Duodenal mucosa (tissue), 2 donors: ENCODE measurements around the gene INF2.

Experiments used
- H3K27ac ChIP-seq: one replicate; pipeline ENCODE4 v1.7.0; 2013; ENCODE audit warnings: low read depth, low read length
- H3K27me3 ChIP-seq, 2 donors: one replicate each; pipeline ENCODE4 v1.7.0; 2013; ENCODE audit warnings: low read length in 2 of 2, control low read depth in 1 of 2; ENCODE audit not compliant: insufficient read depth in 2 of 2, control insufficient read depth in 1 of 2
- H3K36me3 ChIP-seq, 2 donors: one replicate each; pipeline ENCODE4 v1.7.0; 2013; ENCODE audit warnings: low read length in 2 of 2, control low read depth in 1 of 2; ENCODE audit not compliant: insufficient read depth in 2 of 2, control insufficient read depth in 1 of 2
- H3K4me1 ChIP-seq, 2 donors: one replicate each; pipeline ENCODE4 v1.7.0; 2013; ENCODE audit warnings: low read length in 2 of 2, control low read depth in 1 of 2; ENCODE audit not compliant: insufficient read depth in 2 of 2, control insufficient read depth in 1 of 2
- H3K4me3 ChIP-seq, 2 donors: one replicate each; pipeline ENCODE4 v1.7.0; 2013; ENCODE audit warnings: low read length in 2 of 2, low read depth in 1 of 2
- H3K9ac ChIP-seq, 2 donors: one replicate each; pipeline ENCODE4 v1.7.0; 2013; ENCODE audit warnings: low read length in 2 of 2, low read depth in 1 of 2
- H3K9me3 ChIP-seq, 2 donors: one replicate each; pipeline ENCODE4 v1.7.0; 2013; ENCODE audit warnings: low read length in 2 of 2, control low read depth in 1 of 2; ENCODE audit not compliant: control insufficient read depth in 1 of 2

Gene INF2

DNA sequence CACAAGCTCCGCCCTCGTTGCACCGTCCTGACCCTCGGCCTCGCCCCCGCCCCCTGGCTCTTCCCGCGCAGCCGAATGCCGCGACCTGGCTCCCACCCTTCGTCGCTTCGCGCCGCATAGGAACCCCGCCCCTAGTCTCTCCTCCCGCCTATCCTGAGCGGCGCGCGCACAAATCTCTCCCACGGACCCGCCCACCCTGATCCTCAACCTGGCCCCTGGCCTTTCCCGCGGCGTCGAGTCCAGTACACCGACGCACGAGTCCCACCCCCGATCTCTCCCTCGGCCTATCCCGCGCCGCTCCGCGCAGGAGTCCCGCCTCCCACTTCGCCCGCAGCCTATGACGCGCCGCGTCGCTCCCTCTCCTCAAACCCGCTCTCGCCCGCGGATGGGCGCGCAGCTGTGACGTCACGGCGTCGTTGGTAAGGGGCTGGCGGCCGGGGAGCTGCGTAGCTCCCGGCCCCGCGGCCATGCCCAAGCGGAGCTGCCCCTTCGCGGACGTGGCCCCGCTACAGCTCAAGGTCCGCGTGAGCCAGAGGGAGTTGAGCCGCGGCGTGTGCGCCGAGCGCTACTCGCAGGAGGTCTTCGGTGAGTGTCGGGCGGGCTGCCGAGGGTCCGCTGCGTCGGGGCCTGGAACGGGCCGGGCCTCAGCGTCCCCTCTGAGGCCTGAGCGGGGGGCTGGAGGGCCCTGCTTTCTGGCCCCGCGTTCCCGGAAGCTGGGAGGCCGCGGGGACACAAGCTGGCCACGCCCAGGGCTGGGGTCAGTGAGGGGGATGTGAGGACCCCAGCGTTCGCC lies 63.5 kb downstream of the INF2 start, which contains the start of gene SIVA1:
Gene SIVA1, plus strand, starts transcription at position 413 of the 793 bp plus-strand sequence. Its CDS starts 55 bp downstream, at position 468.
- peak within 1 kb of the TSS; percentile 92 to 94 for H3K4me3 ChIP-seq
- H3K27me3 ChIP-seq = no peaks in the 10 kb centered on the region
- H3K9ac ChIP-seq = peak within 1 kb of the TSS; percentile 82 to 95
- H3K4me1 ChIP-seq = peaks cover 55 to 60% of the 10 kb centered on the region in 2 donors
- H3K27ac ChIP-seq = peak within 1 kb of the TSS; percentile 73
- H3K36me3 ChIP-seq = peaks cover 15 to 27% of the 10 kb centered on the region in 2 donors
- no peaks in the 10 kb centered on the region for H3K9me3 ChIP-seq

DNA sequence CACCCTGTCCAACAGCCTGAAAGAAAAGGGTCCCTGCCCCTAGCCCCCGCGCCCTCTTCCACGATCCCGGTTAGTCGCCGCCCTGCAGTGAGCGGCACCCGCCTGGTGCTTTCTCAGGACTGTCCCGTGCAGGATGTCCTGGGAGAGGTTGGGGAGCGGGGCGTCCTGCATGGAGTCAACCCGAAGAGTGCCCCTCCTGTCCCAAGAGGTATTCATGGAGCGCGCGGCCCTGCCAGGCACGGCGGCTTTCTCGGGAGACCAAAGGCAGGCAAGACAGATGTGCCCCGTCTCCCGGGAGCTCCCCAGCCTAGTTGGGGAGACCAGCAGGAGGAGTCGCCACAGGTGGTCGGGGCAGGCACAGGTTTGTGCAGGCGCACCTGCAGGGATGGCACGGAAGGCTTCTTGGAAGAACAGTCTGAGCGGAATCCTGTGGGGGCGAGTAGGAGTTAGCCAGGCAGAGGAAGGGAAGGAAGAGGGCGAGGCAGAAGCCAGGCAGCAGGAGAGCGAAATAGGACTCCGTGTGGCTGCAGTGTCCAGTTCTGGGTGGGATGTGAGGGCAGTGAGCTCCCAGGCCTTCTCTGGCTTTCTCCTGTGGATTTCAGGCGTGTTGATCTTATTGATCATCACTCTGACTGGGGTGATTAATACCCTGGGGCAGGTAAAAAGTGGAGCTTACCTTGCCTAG lies 64.3 kb downstream of the INF2 start:
- Histone ChIP-seq H3K27me3 (no peaks in the 10 kb centered on the region), H3K4me1 (peaks cover 51 to 56% of the 10 kb centered on the region in 2 donors), H3K9ac (peak overlapping the region; percentile 82 to 95), H3K9me3 (no peaks in the 10 kb centered on the region), H3K27ac (peak overlapping the region; percentile 46), H3K4me3 (peak overlapping the region; percentile 92 to 94), H3K36me3 (peaks cover 17 to 33% of the 10 kb centered on the region in 2 donors)

DNA sequence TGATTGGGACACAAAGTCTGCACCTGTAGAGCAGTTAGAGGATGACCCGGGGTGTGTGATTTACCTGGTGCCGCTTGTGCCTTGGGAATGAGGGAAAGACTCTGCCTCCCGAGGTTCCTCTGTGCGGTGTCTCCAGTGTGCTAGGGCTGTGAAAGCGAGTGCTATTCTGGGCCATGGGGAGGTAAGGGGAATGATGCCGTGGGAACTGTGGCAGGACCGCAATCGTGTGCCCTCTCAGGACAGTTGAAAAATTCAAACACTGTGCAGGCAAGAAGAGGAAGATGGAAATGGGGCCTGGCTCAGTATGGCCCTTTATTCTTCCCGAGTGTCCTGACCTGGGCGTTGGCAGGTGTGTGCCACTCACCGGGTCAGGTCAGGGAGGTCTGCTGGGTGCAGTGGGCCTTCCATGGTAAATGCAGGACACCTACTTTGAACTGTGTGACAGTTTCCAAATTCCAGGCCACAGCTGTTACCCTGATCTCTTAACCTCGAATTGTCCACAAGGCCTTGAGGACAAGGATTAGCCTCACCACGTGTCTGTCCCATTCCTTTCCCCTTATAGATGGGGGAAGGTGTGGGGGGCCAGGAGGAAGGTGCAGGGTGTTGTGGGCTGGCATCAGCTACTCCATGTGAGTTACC lies 64.9 kb downstream of the INF2 start:
- Histone ChIP-seq H3K36me3 (peaks cover 20 to 39% of the 10 kb centered on the region in 2 donors), H3K9ac (peak overlapping the region; percentile 82 to 95), H3K27ac (no peak overlapping the region), H3K4me3 (peak overlapping the region; percentile 92 to 94), H3K27me3 (no peaks in the 10 kb centered on the region), H3K4me1 (peaks cover 44 to 50% of the 10 kb centered on the region in 2 donors), H3K9me3 (no peaks in the 10 kb centered on the region)

DNA sequence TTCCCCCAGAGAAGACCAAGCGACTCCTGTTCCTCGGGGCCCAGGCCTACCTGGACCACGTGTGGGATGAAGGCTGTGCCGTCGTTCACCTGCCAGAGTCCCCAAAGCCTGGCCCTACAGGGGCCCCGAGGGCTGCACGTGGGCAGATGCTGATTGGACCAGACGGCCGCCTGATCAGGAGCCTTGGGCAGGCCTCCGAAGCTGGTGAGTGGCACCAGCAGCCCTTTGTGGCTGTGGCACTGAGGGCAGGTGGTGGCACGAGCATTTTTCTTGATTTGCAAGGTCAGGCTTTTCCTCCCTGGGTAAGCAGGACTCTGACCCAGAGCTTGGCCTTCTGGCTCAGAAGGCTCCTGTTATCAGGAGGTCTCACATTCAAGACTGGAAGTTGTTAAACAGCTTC lies 66.2 kb downstream of the INF2 start:
- H3K4me3 ChIP-seq = peak overlapping the region in 1 of 2 donors; percentile 7
- peaks cover 31 to 37% of the 10 kb centered on the region in 2 donors for H3K4me1 ChIP-seq
- H3K9me3 ChIP-seq = no peaks in the 10 kb centered on the region
- peaks cover 20 to 52% of the 10 kb centered on the region in 2 donors for H3K36me3 ChIP-seq
- H3K9ac ChIP-seq = no peak overlapping the region
- H3K27me3 ChIP-seq = no peaks in the 10 kb centered on the region
- H3K27ac ChIP-seq = no peak overlapping the region

DNA sequence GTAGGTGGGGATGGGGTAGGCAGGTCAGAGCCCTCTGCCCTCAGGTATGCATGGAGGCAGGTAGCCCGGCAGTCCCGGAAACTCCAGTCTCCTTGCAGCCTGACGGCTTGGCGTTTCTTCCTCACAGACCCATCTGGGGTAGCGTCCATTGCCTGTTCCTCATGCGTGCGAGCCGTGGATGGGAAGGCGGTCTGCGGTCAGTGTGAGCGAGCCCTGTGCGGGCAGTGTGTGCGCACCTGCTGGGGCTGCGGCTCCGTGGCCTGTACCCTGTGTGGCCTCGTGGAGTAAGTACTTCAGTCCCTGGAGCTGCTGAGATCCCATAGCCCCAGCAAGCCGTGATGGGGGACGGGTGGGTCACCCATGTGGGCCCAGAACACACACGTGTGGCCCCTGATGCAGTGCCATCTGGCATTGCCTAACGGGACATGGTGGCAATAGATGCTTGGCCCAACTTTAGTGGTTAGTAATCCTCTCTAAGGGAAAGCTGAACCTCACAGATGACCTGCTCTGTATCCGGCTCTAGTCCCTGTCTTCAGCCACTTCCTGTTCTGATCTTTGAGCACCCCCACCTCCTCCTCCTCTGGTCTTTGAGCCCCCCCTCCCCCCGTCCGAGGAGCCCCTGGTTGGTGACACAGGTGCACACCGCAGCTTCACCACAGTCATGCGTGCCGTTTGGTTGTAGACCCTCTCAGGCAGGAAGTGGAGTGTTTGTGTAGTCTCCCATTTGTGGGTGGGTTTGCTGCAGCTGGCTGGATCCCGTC lies 67.2 kb downstream of the INF2 start:
- Histone ChIP-seq H3K4me1 (peaks cover 30 to 37% of the 10 kb centered on the region in 2 donors), H3K27ac (no peak overlapping the region), H3K4me3 (no peak overlapping the region), H3K9ac (no peak overlapping the region), H3K9me3 (no peaks in the 10 kb centered on the region), H3K36me3 (peaks cover 22 to 62% of the 10 kb centered on the region in 2 donors), H3K27me3 (no peaks in the 10 kb centered on the region)

DNA sequence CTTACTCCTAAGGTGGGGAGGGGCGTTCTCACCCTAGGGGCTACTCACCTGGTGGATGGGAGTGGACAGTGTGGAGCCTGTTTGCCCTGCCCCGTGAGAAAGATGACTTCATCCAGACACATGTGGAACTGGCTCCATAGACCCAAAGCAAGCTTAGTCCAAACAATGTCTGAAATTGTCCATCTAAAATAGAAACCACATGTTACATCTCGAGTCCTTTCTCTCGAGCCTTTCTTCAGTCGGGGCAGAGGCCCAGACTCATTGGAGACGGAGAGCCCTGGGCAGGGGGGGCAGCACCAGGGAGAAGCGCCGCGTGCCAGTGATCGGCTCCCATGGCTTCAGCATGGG lies 67.8 kb downstream of the INF2 start:
- Histone ChIP-seq H3K27ac (no peak overlapping the region), H3K36me3 (peaks cover 22 to 62% of the 10 kb centered on the region in 2 donors), H3K4me1 (peaks cover 27 to 32% of the 10 kb centered on the region in 2 donors), H3K4me3 (no peak overlapping the region), H3K9ac (no peak overlapping the region), H3K9me3 (no peaks in the 10 kb centered on the region), H3K27me3 (no peaks in the 10 kb centered on the region)

DNA sequence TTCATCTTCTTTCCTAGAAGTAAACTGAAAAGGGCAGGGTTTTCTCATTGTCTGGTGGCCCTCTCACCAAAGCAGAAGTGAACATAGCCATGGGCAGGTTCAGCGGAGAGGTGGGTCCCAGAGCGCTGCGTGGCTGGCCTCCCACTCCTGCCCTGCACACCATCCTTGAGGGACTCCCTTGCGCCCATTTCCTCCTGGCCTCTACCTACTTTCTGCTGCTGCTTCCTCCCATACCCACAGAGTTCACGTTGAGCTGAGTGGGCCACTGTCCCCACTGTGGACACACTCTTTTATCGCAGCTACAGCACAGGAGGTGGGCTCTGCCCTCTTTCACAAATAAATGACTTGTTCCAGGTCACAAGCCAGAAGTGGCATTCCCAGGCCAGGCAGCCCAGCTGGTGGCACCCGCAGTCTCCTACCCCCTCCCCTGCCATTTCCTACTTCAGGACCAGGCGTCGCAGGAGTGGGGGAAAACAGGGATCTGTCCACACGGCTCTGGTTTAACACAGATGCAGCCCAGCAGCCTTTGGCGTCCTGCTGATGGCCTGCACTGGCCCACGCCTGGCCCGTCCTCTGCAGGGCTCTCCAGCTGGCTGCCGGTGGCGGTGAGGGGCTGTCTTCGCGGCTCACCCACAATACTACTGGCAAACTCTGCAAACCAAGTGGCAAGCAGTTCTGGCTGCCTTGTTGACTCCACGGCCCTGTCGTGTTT lies 68.4 kb downstream of the INF2 start:
- H3K36me3 ChIP-seq = peaks cover 22 to 62% of the 10 kb centered on the region in 2 donors
- H3K4me1 ChIP-seq = peaks cover 25 to 32% of the 10 kb centered on the region in 2 donors
- H3K4me3 ChIP-seq = no peak overlapping the region
- H3K27ac ChIP-seq = no peak overlapping the region
- H3K27me3 ChIP-seq = no peaks in the 10 kb centered on the region
- no peak overlapping the region for H3K9ac ChIP-seq
- no peaks in the 10 kb centered on the region for H3K9me3 ChIP-seq

DNA sequence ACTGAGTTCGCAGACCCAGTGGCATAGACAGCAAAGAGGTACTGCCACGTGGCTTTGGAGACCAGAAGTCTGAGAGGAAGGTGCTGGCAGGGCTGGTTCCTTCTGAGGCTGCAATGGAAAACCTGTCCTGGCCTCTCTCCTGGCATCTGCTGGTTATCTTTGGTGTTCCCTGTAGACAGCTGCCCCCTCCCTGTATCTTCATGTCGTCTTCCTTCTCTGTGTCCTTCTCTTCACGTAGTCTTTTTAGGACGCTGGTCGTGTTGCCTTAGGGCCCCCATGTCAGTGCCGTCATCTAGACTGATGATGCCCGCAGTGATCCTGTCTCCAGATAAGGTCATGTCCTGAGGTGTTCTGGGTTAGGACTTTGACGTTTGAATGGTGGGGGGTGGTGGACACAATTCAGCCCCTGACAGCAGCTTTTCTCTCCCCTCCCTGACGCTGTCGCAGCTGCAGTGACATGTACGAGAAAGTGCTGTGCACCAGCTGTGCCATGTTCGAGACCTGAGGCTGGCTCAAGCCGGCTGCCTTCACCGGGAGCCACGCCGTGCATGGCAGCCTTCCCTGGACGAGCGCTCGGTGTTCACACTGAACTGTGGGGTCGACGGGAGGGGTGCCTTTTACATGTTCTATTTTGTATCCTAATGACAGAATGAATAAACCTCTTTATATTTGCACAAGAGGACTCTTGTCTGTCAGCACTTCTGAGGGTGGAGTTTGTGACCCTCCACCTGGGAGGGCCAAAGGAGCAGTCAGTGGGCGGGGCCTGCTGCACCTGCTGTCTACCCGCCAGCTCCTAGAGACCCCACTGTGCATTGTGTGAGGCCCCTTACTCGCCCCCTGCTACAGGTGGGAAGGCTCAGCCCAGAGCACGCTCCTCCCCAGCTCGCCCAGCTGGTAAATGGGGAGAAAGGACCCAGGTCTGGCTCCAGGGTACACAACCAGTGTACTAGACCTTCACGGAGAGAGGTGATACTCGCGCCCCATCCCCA lies 69.9 kb downstream of the INF2 start:
- Histone ChIP-seq H3K9ac (no peak overlapping the region), H3K9me3 (no peaks in the 10 kb centered on the region), H3K27ac (no peak overlapping the region), H3K4me3 (no peak overlapping the region), H3K36me3 (peaks cover 22 to 62% of the 10 kb centered on the region in 2 donors), H3K4me1 (peaks cover 19 to 23% of the 10 kb centered on the region in 2 donors), H3K27me3 (no peaks in the 10 kb centered on the region)
